HAP-1 (cell line): ENCODE data around the gene DCC.

Source experiments
- DNase-seq, 2 experiments: peaks; one replicate each; pipeline ENCODE4 v3.0.0-alpha.2; 2016 to 2020; ENCODE audit warnings: low spot score in 2 of 2
- H3K27me3 ChIP-seq: fragments of 250-450 bp; sonication (Bioruptor Pico); 2 replicates; pipeline ENCODE4 v1.5.1; 2020; ENCODE audit warnings: low read depth, mild to moderate bottlenecking, moderate library complexity
- H3K36me3 ChIP-seq: fragments of 250-450 bp; sonication (Bioruptor Pico); replicated peaks from 2 replicates; pipeline ENCODE4 v1.5.1; 2020; ENCODE audit warnings: mild to moderate bottlenecking
- H3K4me1 ChIP-seq: fragments of 250-450 bp; sonication (Bioruptor Pico); 2 replicates; pipeline ENCODE4 v1.5.1; 2020; ENCODE audit warnings: mild to moderate bottlenecking
- H3K4me3 ChIP-seq: fragments of 250-450 bp; sonication (Bioruptor Pico); 2 replicates; pipeline ENCODE4 v1.5.1; 2020; ENCODE audit warnings: mild to moderate bottlenecking, moderate library complexity
- H3K9me3 ChIP-seq: fragments of 250-450 bp; sonication (Bioruptor Pico); 2 replicates; pipeline ENCODE4 v1.5.1; 2020; ENCODE audit warnings: mild to moderate bottlenecking, moderate library complexity
- in situ Hi-C: fragments of 300-500 bp; cut with MboI; formaldehyde crosslinking; loops from 3 replicates; pipeline ENCODE4 v1.14.3; 2020; ENCODE audit warnings: low sequenced_read_pairs, inconsistent platforms, mixed read lengths

The DCC gene

DNA sequence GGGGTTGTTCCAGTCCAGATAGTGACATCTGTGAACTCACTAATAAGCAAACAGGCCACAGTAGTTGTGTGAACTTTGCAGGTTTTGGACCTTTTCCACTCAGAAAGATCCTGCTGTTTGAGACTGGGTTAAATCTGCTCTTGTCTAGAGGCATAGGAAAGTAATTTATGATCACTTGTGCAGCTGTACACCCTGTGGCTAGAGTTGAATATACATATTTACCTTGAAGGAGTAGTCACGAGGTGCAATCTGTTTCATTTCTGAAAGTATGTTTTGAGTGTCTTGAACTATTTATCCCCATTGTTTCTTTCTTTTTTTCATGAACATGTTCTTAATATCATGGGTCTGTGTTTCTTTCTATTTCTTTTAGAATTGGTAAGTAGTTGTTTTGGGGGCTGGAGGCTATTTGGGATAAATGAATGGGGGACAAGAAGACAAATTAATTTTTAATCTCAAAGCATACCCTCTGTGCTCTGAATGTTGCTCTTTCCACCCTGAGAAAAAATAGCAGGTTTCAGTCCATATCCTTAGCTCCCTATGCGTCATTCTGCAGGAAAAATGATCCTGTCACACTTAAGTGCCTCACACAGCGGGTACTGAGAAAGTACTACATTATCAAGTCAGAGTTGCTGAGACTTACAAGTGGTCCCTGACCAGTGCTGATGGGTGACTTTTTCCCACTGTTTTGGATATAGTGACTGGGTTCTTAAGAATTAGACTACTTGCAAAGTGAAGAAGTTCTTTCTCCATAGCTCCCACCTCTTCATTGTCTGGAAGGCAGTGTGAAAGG lies 28.2 kb downstream of the DCC start:
- Histone ChIP-seq H3K27me3 (no peaks in the 10 kb centered on the region), H3K9me3 (no peaks in the 10 kb centered on the region), H3K4me3 (no peak overlapping the region), H3K36me3 (no peaks in the 10 kb centered on the region), H3K4me1 (no peaks in the 10 kb centered on the region)
- in situ Hi-C loops = no loop called here
- no peak for DNase-seq

DNA sequence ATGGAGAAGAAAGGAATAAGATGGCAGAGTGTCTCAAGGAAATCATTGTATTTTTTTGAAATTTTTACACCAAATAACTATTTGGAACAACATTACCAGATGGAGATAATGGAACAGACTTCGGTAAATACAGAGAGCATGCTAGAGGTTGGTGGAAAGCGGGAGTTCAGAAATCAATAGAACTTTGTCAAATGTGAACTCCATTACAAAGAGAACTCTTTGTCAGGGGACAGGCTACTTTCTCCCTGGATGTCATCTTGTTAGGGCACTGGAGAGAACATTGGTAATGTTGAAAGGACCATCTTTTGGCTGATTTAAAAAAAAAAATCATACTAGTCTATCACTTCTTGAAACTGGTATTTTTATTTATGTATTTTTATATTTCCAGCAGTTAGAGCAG lies 30.8 kb downstream of the DCC start:
- no peak for DNase-seq
- H3K27me3 ChIP-seq = no peaks in the 10 kb centered on the region

DNA sequence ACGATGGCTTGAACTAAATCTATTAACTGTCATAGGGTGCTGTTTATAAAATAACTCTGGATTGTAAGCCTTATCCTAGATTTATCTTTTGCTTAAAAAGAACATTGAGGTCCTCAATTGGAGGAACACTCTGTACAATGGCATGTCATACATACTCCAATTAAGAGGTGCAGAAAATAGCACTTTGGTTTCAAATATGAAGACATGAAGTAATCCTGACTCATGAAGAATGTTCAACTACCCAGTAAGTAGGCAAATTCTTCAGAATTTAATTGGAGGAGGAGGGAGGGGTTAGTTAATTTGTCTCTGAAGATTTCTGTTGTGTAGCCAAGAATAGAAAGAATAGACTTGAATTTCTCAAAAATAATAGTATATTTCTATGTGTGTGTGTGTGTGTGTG lies 36.1 kb downstream of the DCC start:
- no peak overlapping the region for H3K4me3 ChIP-seq
- H3K4me1 ChIP-seq = no peaks in the 10 kb centered on the region
- no peak for DNase-seq
- no peaks in the 10 kb centered on the region for H3K36me3 ChIP-seq
- H3K27me3 ChIP-seq = no peaks in the 10 kb centered on the region
- in situ Hi-C loops = no loop called here
- no peaks in the 10 kb centered on the region for H3K9me3 ChIP-seq

More for the DNA sequence above, 30.8 kb downstream of the DCC start:
- H3K9me3 ChIP-seq = no peaks in the 10 kb centered on the region
- H3K4me3 ChIP-seq = no peak overlapping the region
- in situ Hi-C loops = no loop called here
- H3K4me1 ChIP-seq = no peaks in the 10 kb centered on the region
- no peaks in the 10 kb centered on the region for H3K36me3 ChIP-seq

DNA sequence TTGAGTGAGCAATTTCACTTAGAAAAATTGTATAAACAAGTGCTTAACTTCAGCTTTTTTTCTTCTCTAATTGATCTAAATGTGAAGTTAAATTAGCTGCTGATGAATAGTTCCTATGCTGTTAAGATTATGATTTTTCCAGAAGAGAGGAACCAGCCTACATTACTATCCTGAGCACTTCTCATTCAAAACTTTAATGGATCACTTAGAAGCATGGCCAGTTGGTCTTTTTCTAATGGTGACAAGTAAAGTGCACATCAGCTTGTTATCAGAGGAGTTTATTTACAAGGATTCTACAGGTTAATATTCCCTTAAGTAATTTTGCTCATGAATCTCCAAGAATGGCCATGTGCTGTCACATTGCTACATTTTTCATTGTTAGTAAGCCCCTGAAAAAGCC lies 37.1 kb downstream of the DCC start:
- H3K4me3 ChIP-seq = no peak overlapping the region
- in situ Hi-C loops = no loop called here
- no peaks in the 10 kb centered on the region for H3K9me3 ChIP-seq
- no peaks in the 10 kb centered on the region for H3K4me1 ChIP-seq
- no peak for DNase-seq
- no peaks in the 10 kb centered on the region for H3K36me3 ChIP-seq
- no peaks in the 10 kb centered on the region for H3K27me3 ChIP-seq

DNA sequence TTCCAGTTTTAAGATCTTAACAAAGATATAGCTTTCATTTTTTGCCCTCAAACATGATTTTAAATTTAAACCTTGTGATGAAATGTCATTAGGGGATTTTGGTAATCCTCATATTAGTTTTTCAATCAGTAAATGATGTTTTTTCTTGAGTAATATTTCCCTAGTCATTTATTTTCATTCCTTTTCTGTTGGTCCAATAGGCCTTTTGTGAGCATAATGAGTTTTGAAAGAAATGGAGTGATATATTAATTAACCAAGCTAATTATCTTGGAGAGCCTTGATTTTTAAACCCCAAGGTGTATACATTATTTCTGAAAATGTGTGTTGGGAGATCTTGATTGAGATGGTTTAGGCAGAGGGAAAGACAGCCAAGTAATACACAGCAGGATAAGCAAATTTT lies 46.3 kb downstream of the DCC start:
- Histone ChIP-seq H3K36me3 (no peaks in the 10 kb centered on the region), H3K27me3 (no peaks in the 10 kb centered on the region), H3K4me1 (no peaks in the 10 kb centered on the region), H3K9me3 (no peaks in the 10 kb centered on the region), H3K4me3 (no peak overlapping the region)
- in situ Hi-C loops = no loop called here
- no peak for DNase-seq

DNA sequence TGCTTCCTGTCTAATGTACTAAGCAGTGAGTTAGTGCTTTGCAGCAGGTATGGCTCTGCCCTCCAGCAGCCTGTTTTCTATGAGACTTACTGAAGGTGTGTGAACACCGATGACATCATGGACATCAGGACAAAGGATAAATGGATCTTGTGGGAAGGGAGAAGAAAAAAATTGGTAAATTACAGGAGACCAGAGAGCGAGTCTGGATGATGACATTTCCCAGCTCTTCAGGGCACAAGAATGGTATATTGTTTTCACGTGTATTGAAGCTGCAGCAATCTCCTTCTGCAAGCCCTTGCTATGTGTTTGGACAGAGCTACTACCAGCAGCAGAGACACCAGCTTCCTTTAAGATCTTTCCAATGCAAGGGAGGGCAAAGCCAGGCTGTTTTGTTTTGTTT lies 47.2 kb downstream of the DCC start:
- H3K4me3 ChIP-seq = no peak overlapping the region
- H3K9me3 ChIP-seq = no peaks in the 10 kb centered on the region
- no peaks in the 10 kb centered on the region for H3K4me1 ChIP-seq
- no peaks in the 10 kb centered on the region for H3K27me3 ChIP-seq
- no peak for DNase-seq
- no peaks in the 10 kb centered on the region for H3K36me3 ChIP-seq
- in situ Hi-C loops = no loop called here

DNA sequence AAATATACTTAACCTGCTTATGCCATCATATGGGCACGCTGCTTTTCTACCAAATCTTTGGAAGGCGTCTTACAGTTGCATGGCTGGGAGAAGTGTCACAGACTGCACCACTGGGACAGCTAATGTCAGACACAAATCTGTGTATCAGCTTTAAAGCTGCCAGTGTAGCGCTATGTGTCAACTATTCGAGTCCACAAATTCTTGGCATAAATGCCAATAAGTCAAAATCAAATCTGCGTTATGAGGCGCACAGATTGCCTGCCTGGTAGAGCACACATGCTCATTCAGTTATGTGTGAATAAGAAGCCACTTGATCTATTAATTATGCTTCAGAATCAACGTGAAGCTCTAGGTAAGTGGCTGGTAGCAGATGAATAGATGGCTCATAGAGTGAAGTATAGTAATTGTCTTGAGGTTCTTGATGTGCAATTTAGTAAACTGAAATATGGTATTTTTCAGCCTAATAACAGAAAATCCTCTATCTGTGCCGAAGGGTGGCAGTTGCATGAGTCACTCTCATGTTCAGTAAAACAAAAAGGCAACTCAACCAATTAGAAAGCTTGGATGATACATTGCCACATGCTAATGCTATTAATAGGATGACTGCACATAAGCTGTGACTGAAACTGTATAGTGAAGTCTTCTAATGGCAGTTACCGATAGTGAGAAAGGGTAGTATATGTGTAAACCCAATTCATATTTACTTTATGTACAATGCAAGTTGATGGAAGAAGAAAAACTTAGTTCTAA lies 52.0 kb downstream of the DCC start:
- Histone ChIP-seq H3K4me3 (no peak overlapping the region), H3K4me1 (no peaks in the 10 kb centered on the region), H3K9me3 (no peaks in the 10 kb centered on the region), H3K36me3 (no peaks in the 10 kb centered on the region), H3K27me3 (no peaks in the 10 kb centered on the region)
- DNase-seq = no peak
- in situ Hi-C loops = no loop called here

DNA sequence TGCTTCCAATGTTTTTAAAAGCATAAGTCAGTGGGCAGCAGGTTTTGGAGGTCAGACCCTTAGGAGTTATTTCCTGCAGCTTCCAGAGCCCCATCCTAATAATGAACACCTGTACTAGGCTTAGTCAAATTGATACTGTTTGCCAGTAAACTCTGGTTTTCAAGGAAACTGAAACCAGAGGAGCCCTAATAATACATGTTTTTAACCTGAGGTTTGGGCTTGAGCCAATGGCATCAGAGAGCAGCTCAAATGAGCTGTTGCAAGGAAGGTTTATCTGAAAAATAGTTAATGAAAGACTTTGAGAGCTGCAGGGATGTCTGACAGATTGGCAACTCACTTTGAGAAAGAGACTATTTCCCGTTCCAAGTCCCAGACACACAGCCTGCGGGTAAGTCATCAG lies 54.6 kb downstream of the DCC start:
- in situ Hi-C loops = no loop called here
- no peak for DNase-seq
- Histone ChIP-seq H3K4me1 (no peaks in the 10 kb centered on the region), H3K9me3 (no peaks in the 10 kb centered on the region), H3K4me3 (no peak overlapping the region), H3K27me3 (no peaks in the 10 kb centered on the region), H3K36me3 (no peaks in the 10 kb centered on the region)

DNA sequence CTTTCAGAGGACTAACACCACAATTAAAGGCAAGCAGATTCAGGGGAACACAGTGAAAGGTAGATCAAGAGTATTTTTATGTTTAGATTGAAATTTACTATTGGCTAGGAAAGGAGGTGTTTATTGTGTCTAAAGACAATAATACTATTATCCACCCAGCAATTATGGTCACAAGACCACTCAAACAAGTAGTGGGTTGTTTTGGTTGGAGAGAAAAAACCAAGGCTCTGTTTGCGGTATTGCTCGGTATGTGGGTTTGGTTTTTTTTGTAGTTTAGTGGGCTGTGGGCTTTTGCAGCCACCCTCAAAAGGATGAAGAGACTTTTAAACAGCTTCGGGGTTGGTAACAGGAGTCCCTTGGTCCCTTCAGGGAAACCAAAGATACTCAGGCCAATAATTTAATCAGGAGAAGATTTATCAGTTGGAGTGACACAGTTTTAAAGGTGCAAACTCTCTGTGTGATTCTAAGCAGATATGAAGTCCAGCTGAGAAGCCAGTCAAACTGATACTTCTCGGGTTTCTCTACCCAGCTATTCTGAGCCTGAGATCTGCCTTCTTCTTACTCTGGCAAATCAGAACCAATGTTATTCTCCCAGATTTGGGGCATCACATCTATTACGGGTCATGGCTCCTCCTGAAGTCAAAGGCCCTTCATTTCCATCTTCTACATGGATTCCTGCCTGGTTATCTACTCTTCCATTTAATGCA lies 55.3 kb downstream of the DCC start:
- H3K27me3 ChIP-seq = no peaks in the 10 kb centered on the region
- H3K4me3 ChIP-seq = no peak overlapping the region
- H3K9me3 ChIP-seq = no peaks in the 10 kb centered on the region
- in situ Hi-C loops = no loop called here
- H3K36me3 ChIP-seq = no peaks in the 10 kb centered on the region
- DNase-seq = no peak
- no peaks in the 10 kb centered on the region for H3K4me1 ChIP-seq

DNA sequence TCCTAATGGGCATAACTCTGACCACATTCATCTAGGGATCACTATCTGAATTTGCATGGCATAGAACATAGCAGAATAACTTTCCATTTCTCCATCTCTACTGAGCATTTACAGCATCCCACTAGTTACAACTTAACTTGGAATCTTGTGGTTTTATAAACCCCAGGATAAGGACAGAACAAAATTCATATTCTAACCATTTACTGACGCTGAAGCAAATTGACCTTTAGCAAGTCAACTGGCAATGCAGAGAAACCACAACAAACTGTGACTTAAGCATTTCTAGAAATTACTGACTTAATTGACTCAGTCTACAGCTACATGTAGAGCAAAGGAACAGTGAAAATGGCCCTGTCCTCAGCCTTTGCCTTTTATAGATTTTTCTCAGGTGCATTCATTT lies 61.2 kb downstream of the DCC start:
- H3K4me3 ChIP-seq = no peak overlapping the region
- no peak for DNase-seq
- H3K27me3 ChIP-seq = no peaks in the 10 kb centered on the region
- in situ Hi-C loops = no loop called here
- no peaks in the 10 kb centered on the region for H3K4me1 ChIP-seq
- H3K36me3 ChIP-seq = no peaks in the 10 kb centered on the region
- H3K9me3 ChIP-seq = no peaks in the 10 kb centered on the region

DNA sequence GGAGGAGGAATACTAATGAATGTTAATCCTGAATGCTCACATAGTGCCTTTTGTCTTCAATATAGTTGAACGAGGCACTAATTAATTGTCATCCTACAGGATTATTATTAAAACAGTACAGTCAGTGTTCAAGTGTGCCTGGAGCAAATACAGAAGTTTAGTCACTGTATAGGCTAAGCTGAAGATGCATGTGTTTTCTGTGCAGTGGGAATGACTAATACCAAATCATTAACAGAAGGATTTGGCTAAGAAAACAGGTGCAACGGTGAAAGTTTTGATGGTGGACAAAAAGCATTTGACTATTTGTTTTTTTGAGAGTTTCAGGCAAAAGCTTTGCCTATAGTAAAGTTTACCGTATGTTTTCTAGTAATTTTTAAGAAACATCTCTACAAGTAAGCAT lies 62.8 kb downstream of the DCC start:
- in situ Hi-C loops = no loop called here
- H3K36me3 ChIP-seq = no peaks in the 10 kb centered on the region
- H3K9me3 ChIP-seq = no peaks in the 10 kb centered on the region
- no peak overlapping the region for H3K4me3 ChIP-seq
- DNase-seq = no peak
- no peaks in the 10 kb centered on the region for H3K4me1 ChIP-seq
- no peaks in the 10 kb centered on the region for H3K27me3 ChIP-seq

DNA sequence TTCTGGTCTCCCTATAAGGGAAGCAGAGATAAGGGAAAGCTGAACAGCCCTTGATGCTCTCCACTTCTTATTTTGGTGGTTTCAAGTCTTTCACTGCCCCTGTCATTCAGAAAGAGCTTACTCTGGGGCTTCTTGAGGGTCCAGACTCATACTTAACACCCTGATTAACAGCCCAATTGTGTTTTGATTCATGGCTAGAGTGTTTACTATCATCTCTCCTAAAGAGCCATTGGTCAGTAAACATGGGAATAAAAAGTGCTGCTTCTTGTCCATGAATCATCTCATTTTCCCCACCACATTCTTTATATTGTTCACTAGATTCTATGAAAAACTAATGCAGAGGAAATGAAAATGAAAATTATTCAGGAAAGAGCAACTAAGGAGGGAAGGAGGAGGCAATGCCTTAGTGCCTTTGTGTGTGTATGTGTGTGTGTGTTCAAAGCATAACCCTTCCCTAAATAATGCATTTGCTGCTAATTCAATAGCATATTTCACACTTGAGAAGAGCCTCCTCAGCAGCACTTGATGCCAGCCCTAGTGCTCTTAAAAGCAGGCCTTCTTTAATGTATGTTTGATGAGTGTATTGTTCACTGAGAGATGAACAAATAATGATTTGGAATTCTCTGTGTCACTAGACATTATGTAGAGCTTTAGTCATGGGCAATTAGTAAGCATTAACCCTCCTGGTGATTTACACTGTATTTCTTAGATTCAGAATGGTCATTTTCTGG lies 63.5 kb downstream of the DCC start:
- Histone ChIP-seq H3K27me3 (no peaks in the 10 kb centered on the region), H3K4me3 (no peak overlapping the region), H3K9me3 (no peaks in the 10 kb centered on the region), H3K36me3 (no peaks in the 10 kb centered on the region), H3K4me1 (no peaks in the 10 kb centered on the region)
- in situ Hi-C loops = no loop called here
- no peak for DNase-seq

DNA sequence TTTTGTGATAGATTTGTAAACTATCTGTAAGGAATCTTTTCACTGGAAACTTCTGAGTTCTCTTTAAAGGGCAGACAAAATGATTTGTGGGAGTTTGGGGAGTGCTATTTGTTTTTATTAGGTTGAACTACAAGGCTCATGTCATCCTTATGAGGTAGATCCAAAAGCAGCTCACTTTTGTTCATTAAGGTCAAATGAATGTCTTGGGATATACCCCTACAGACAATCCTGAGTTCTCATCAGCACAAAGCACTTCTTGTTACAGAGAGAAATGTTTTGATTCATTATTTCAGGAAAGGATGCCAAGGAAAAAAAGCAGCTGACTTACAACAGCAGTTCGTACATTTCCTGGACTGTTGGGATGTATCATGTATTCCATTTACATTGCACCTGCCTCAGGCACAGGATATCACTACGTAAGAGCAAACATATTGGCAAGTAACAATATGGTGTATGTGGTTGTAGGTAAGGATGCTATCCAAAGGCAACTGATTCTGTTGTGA lies 68.9 kb downstream of the DCC start:
- H3K36me3 ChIP-seq = no peaks in the 10 kb centered on the region
- H3K4me3 ChIP-seq = no peak overlapping the region
- H3K4me1 ChIP-seq = no peaks in the 10 kb centered on the region
- no peaks in the 10 kb centered on the region for H3K27me3 ChIP-seq
- in situ Hi-C loops = no loop called here
- H3K9me3 ChIP-seq = no peaks in the 10 kb centered on the region
- DNase-seq = no peak
